Peyer's patch (tissue), 4 donors: ENCODE measurements around the gene OLAH.

ENCODE experiments used
- CTCF ChIP-seq, 6 experiments: fragments of 450-650 bp in 4 of 6; fragments of 200-600 bp in 2 of 6; sonication (generic) in 1 of 6; IDR thresholded peaks; one replicate each; pipeline ENCODE4 v1.5.1; 2017 to 2019; ENCODE audit warnings: antibody characterized with exemption in 6 of 6, mild to moderate bottlenecking in 3 of 6, moderate library complexity in 1 of 6
- POLR2A ChIP-seq, 2 donors: fragments of 450-650 bp; IDR thresholded peaks; one replicate each; pipeline ENCODE4 v1.5.1; 2017; ENCODE audit warnings: antibody characterized with exemption in 2 of 2, mild to moderate bottlenecking in 2 of 2, moderate library complexity in 2 of 2

- TF ChIP-seq CTCF (IDR thresholded peaks at IDR 0.05) (no peak), POLR2A (IDR thresholded peaks at IDR 0.05) (no peak)
Measured at GRCh38 chr10:15122477-15123030, 78.8 kb downstream of the OLAH start.
